Vagina (tissue), 2 donors: Measurements from ENCODE around the gene DIRAS1.

Source experiments
- POLR2A ChIP-seq, 2 donors: fragments of 450-650 bp; IDR thresholded peaks; one replicate each; pipeline ENCODE4 v1.6.1; 2017; ENCODE audit warnings: antibody characterized with exemption in 2 of 2, mild to moderate bottlenecking in 2 of 2, moderate library complexity in 2 of 2
- POLR2AphosphoS5 ChIP-seq, 2 donors: sonication (generic); formaldehyde crosslinking; IDR thresholded peaks; one replicate each; pipeline ENCODE4 v1.9.0; 2017; ENCODE audit warnings: antibody characterized with exemption in 2 of 2, mild to moderate bottlenecking in 2 of 2, low read depth in 1 of 2; ENCODE audit not compliant: insufficient read depth in 1 of 2
- TF ChIP-seq, protein P1 (sequence below), 3 experiments: fragments of 450-650 bp in 2 of 3; fragments of 200-600 bp in 1 of 3; sonication (generic) in 1 of 3; IDR thresholded peaks; one replicate each; pipeline ENCODE4 v1.5.1; 2017 to 2019; ENCODE audit warnings: antibody characterized with exemption in 3 of 3, mild to moderate bottlenecking in 2 of 3, moderate library complexity in 2 of 3

- TF ChIP-seq, protein P1, sequence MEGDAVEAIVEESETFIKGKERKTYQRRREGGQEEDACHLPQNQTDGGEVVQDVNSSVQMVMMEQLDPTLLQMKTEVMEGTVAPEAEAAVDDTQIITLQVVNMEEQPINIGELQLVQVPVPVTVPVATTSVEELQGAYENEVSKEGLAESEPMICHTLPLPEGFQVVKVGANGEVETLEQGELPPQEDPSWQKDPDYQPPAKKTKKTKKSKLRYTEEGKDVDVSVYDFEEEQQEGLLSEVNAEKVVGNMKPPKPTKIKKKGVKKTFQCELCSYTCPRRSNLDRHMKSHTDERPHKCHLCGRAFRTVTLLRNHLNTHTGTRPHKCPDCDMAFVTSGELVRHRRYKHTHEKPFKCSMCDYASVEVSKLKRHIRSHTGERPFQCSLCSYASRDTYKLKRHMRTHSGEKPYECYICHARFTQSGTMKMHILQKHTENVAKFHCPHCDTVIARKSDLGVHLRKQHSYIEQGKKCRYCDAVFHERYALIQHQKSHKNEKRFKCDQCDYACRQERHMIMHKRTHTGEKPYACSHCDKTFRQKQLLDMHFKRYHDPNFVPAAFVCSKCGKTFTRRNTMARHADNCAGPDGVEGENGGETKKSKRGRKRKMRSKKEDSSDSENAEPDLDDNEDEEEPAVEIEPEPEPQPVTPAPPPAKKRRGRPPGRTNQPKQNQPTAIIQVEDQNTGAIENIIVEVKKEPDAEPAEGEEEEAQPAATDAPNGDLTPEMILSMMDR (IDR thresholded peaks at IDR 0.05) = no peak
- no peak for TF ChIP-seq POLR2A (IDR thresholded peaks at IDR 0.05)
- no peak for TF ChIP-seq POLR2AphosphoS5 (IDR thresholded peaks at IDR 0.05; ENCODE audit: insufficient read depth in 1 of 2, low read depth in 1 of 2)
Measured at GRCh38 chr19:2733930-2734588, 12.9 kb upstream of the DIRAS1 start.
